Measurements from ENCODE around the gene PAX8.

GRCh38 chr2:113208396-113208795 is 70.3 kb downstream of the PAX8 start:
- TF ChIP-seq HOXC10 (CRISPR knock-in tag; IDR thresholded peaks at IDR 0.05) = no peak
- TF ChIP-seq ZNF501 (tag by site-specific recombination; IDR thresholded peaks at IDR 0.05) = no peak
- no peak for TF ChIP-seq ZBTB7A (tag by site-specific recombination; IDR thresholded peaks at IDR 0.05; ENCODE audit: low read depth)
- TF ChIP-seq REST (tag by site-specific recombination; IDR thresholded peaks at IDR 0.05) = no peak
- TF ChIP-seq CTCF (tag by site-specific recombination; IDR thresholded peaks at IDR 0.05) = no peak
- TF ChIP-seq OVOL3 (tag by site-specific recombination; IDR thresholded peaks at IDR 0.05) = no peak
- TF ChIP-seq KLF9 (tag by site-specific recombination; IDR thresholded peaks at IDR 0.05; ENCODE audit: low read depth) = no peak
- TF ChIP-seq ZFP3 (tag by site-specific recombination; IDR thresholded peaks at IDR 0.05; ENCODE audit: low read depth) = no peak
- no peak for TF ChIP-seq RBAK (tag by site-specific recombination; IDR thresholded peaks at IDR 0.05)
- TF ChIP-seq ZNF26 (tag by site-specific recombination; IDR thresholded peaks at IDR 0.05) = no peak
- no peak for TF ChIP-seq ZNF404 (tag by site-specific recombination; IDR thresholded peaks at IDR 0.05)
- TF ChIP-seq ZNF10 (tag by site-specific recombination; IDR thresholded peaks at IDR 0.05) = no peak
